ENCODE data around the gene VGLL4. TPM values are rescaled to one million over a fixed set of nuclear protein-coding genes. Genes with fewer than 3 reads are reported as not detected.
"Not testable (repeated sequence)": the region's sequence is repeated elsewhere in the genome, so short reads cannot be mapped to it uniquely, and the experiment has no call there.

VGLL4 gene
- total RNA-seq, 2 experiments from 2014 or later, result 24.4 to 24.9 TPM

DNA sequence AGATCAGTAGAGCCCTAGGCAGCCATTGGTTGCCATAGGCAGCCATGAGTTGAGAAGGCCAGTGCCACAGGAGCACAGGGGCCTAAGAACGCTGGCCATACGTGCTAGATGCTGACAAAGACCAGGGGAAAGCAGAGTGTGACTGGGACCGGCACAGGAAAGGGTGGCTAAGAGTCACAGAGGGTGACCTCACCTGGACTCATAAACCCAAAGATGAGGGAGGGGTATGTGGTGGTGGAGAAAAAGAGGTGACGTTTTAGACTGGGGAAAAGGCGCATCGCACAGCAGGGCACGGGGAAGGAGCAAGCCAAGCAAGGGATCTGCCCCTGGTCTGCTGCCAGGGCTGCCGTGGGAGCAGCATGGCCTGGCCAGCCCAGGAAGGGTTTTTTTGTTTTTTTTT lies 122.5 kb downstream of the VGLL4 start:
- intact Hi-C loops (cut with DNase I, micrococcal nuclease), result no loop called here
- Mint-ChIP-seq H3K4me3 (no peak overlapping the region), H3K27me3 (no peaks in the 10 kb centered on the region), H3K9me3 (ENCODE audit: low read depth) (no peaks in the 10 kb centered on the region), H3K4me1 (no peaks in the 10 kb centered on the region), H3K27ac (no peak overlapping the region), H3K36me3 (ENCODE audit: low read depth) (no peaks in the 10 kb centered on the region)
- ATAC-seq (no peak), DNase-seq (no peak)
- CTCF ChIA-PET, result no interaction called here
- POLR2A ChIA-PET, result no interaction called here

GRCh38 chr3:11517601-11518000 lies 126.1 kb downstream of the VGLL4 start:
- ChIA-PET CTCF (no interaction called here), POLR2A (no interaction called here)
- no peak for ATAC-seq
- H3K36me3 Mint-ChIP-seq (ENCODE audit: low read depth), result peaks cover 2% of the 10 kb centered on the region
- no peak overlapping the region for H3K4me3 Mint-ChIP-seq
- intact Hi-C loops (cut with DNase I, micrococcal nuclease), result no loop called here
- peaks cover 6% of the 10 kb centered on the region for H3K4me1 Mint-ChIP-seq
- H3K27ac Mint-ChIP-seq, result no peak overlapping the region
- H3K27me3 Mint-ChIP-seq, result no peaks in the 10 kb centered on the region
- H3K9me3 Mint-ChIP-seq (ENCODE audit: low read depth), result no peaks in the 10 kb centered on the region
- no peak for DNase-seq

GRCh38 chr3:11514191-11514821 lies 129.4 kb downstream of the VGLL4 start:
- Mint-ChIP-seq H3K4me1 (peaks cover 7% of the 10 kb centered on the region), H3K27ac (no peak overlapping the region), H3K27me3 (no peaks in the 10 kb centered on the region), H3K9me3 (ENCODE audit: low read depth) (no peaks in the 10 kb centered on the region), H3K4me3 (no peak overlapping the region), H3K36me3 (ENCODE audit: low read depth) (peaks cover 9% of the 10 kb centered on the region)
- intact Hi-C loops (cut with DNase I, micrococcal nuclease), result no loop called here
- DNase-seq (no peak), ATAC-seq (no peak)
- ChIA-PET CTCF (no interaction called here), POLR2A (interaction anchor here (0.6 kb wide), 1 partner anchor 189 kb away, joined by 4 read pairs; no protein-coding TSS in a partner anchor)

- ChIA-PET CTCF (no interaction called here), POLR2A (no interaction called here)
- intact Hi-C loops (cut with DNase I, micrococcal nuclease), result no loop called here
- Mint-ChIP-seq H3K4me1 (peaks cover 10% of the 10 kb centered on the region), H3K27ac (no peak overlapping the region), H3K9me3 (ENCODE audit: low read depth) (no peaks in the 10 kb centered on the region), H3K4me3 (no peak overlapping the region), H3K27me3 (no peaks in the 10 kb centered on the region), H3K36me3 (ENCODE audit: low read depth) (peaks cover 9% of the 10 kb centered on the region)
- DNase-seq (no peak), ATAC-seq (no peak)
Observed at GRCh38 chr3:11513817-11514135, 129.9 kb downstream of the VGLL4 start.

GRCh38 chr3:11513125-11513816 lies 130.4 kb downstream of the VGLL4 start:
- intact Hi-C loops (cut with DNase I, micrococcal nuclease); CTCF ChIA-PET; H3K4me3 Mint-ChIP-seq: not testable (repeated sequence)

DNA sequence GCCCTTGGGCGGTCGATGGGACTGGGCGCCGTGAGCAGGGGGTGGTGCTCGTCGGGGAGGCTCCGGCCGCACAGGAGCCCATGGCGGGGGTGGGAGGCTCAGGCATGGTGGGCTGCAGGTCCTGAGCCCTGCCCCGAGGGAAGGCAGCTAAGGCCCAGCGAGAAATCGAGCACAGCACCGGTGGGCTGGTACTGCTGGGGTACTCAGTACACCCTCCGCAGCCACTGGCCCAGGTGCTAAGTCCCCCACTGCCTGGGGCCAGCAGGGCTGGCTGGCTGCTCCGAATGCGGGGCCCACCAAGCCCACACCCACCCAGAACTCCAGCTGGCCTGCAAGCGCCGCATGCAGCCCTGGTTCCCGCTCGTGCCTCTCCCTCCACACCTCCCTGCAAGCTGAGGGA lies 132.1 kb downstream of the VGLL4 start:
- H3K4me3 Mint-ChIP-seq, ATAC-seq, CTCF ChIA-PET: not testable (repeated sequence)

More at GRCh38 chr3:11513125-11513816, 130.4 kb downstream of the VGLL4 start:
- H3K27me3 Mint-ChIP-seq; DNase-seq; POLR2A ChIA-PET; H3K27ac Mint-ChIP-seq; H3K4me1 Mint-ChIP-seq; H3K36me3 Mint-ChIP-seq (ENCODE audit: low read depth); H3K9me3 Mint-ChIP-seq (ENCODE audit: low read depth); ATAC-seq: not testable (repeated sequence)

GRCh38 chr3:11510356-11510755 lies 133.4 kb downstream of the VGLL4 start:
- CTCF ChIA-PET, result no interaction called here

More for the DNA sequence above, 132.1 kb downstream of the VGLL4 start:
- POLR2A ChIA-PET; H3K27me3 Mint-ChIP-seq; H3K4me1 Mint-ChIP-seq; DNase-seq; intact Hi-C loops (cut with DNase I, micrococcal nuclease); H3K36me3 Mint-ChIP-seq (ENCODE audit: low read depth); H3K27ac Mint-ChIP-seq; H3K9me3 Mint-ChIP-seq (ENCODE audit: low read depth): not testable (repeated sequence)

DNA sequence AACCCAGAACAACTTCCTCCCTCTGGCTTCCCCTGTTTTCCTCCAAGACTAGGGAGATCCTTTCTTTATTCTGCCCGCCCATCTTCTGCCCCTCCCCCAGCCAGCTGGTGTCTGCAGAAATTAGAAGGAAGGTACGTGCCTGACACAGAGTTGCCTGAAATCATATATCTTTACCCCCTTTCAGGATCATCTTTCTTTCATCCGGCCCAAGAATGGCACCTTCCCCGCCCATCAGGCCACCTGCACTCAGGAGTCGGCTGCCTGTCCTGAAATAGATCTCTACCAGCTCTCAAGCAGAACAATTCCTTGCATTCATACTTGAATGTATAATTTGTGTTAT lies 133.7 kb downstream of the VGLL4 start:
- H3K9me3 Mint-ChIP-seq (ENCODE audit: low read depth), result no peaks in the 10 kb centered on the region
- DNase-seq (no peak), ATAC-seq (no peak)
- no peaks in the 10 kb centered on the region for H3K27me3 Mint-ChIP-seq
- H3K27ac Mint-ChIP-seq, result no peak overlapping the region
- intact Hi-C loops (cut with DNase I, micrococcal nuclease), result no loop called here
- H3K4me3 Mint-ChIP-seq, result no peak overlapping the region
- ChIA-PET POLR2A (no interaction called here), CTCF (no interaction called here)
- H3K36me3 Mint-ChIP-seq (ENCODE audit: low read depth), result peaks cover 9% of the 10 kb centered on the region
- peaks cover 10% of the 10 kb centered on the region for H3K4me1 Mint-ChIP-seq

More at GRCh38 chr3:11510356-11510755, 133.4 kb downstream of the VGLL4 start:
- Mint-ChIP-seq H3K27me3 (no peaks in the 10 kb centered on the region), H3K36me3 (ENCODE audit: low read depth) (peaks cover 9% of the 10 kb centered on the region), H3K27ac (no peak overlapping the region), H3K4me3 (no peak overlapping the region), H3K4me1 (peaks cover 10% of the 10 kb centered on the region), H3K9me3 (ENCODE audit: low read depth) (no peaks in the 10 kb centered on the region)
- intact Hi-C loops (cut with DNase I, micrococcal nuclease), result no loop called here
- DNase-seq, result no peak
- no peak for ATAC-seq
- POLR2A ChIA-PET, result no interaction called here

DNA sequence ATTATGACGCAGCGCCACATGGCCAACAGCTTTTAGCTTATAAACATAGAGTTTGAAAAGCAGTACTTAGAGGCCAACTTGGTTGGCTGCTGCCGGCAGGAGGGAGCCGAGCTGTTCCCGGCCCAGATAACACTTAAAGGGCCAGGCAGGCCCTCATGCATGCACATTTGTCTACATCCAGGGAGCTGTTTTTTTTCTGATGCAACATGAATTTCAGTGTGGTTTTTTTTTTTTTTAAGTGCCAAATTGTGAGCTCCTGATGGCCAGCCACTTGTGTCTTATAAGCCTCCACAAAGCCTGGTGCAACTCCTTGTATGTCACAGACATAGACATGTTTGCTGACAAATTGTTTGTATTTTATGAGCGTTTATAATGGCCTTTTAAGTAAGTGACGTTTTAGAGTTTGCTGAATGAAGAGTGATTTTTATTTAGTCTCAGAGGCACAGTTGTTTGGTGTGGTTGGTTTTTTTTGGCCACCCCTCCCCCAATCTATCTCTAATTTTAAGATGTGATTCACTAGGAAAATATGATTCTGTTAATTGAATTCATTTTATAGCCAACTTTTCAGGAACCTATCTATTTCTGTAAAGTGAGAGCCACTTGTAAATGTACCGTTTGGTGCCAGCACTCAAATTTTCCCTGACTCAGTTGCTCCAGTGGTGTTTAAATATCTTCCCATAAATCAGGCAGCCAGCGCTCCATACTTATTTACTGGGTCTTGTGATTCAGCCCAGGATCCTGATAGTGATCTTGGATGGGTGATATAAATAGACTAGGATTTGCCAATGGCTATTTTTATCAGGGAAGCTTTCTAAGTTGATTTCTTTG lies 134.3 kb downstream of the VGLL4 start:
- ATAC-seq, result no peak
- no peak overlapping the region for H3K4me3 Mint-ChIP-seq
- intact Hi-C loops (cut with DNase I, micrococcal nuclease), result no loop called here
- peaks cover 7% of the 10 kb centered on the region for H3K36me3 Mint-ChIP-seq (ENCODE audit: low read depth)
- ChIA-PET CTCF (interaction anchor here (0.6 kb wide), 1 partner anchor 314 kb away, joined by 3 read pairs; no protein-coding TSS in a partner anchor), POLR2A (no interaction called here)
- no peaks in the 10 kb centered on the region for H3K9me3 Mint-ChIP-seq (ENCODE audit: low read depth)
- no peaks in the 10 kb centered on the region for H3K27me3 Mint-ChIP-seq
- H3K27ac Mint-ChIP-seq, result no peak overlapping the region
- DNase-seq, result no peak
- peaks cover 8% of the 10 kb centered on the region for H3K4me1 Mint-ChIP-seq

- Mint-ChIP-seq H3K4me3 (no peak overlapping the region), H3K27ac (no peak overlapping the region), H3K36me3 (ENCODE audit: low read depth) (peaks cover 6% of the 10 kb centered on the region), H3K9me3 (ENCODE audit: low read depth) (no peaks in the 10 kb centered on the region), H3K27me3 (no peaks in the 10 kb centered on the region), H3K4me1 (peaks cover 4% of the 10 kb centered on the region)
- ChIA-PET POLR2A (interaction anchor here (0.6 kb wide), 1 partner anchor 32 kb away, joined by 3 read pairs; no protein-coding TSS in a partner anchor), CTCF (interaction anchor here (0.5 to 0.6 kb wide), 2 partner anchors 8 to 814 kb away, joined by 3 read pairs; no protein-coding TSS in a partner anchor)
- intact Hi-C loops (cut with DNase I, micrococcal nuclease), result no loop called here
- ATAC-seq (no peak), DNase-seq (no peak)
Observed at GRCh38 chr3:11508346-11509172, 135.2 kb downstream of the VGLL4 start.

DNA sequence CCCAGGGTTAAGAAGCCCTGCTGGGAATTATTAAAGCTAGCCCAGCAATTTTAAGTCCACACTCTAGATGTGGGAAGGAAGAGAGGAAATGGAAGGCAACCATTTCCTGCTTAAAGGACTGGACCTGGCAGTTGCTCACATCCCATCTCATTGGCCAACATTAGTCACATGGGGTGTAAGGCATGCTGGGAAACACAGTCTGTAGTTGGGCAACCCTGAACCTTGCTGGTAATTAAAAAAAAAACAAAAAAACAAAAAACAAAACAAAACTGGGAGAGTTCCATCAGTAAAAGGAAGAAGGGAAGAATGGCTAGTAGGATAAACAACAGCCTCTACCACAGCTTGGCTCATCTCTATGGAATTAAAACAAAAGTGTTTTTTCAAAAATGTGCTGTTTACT lies 136.0 kb downstream of the VGLL4 start:
- Mint-ChIP-seq H3K27me3 (no peaks in the 10 kb centered on the region), H3K9me3 (ENCODE audit: low read depth) (no peaks in the 10 kb centered on the region), H3K36me3 (ENCODE audit: low read depth) (peaks cover 6% of the 10 kb centered on the region), H3K4me3 (no peak overlapping the region), H3K27ac (no peak overlapping the region), H3K4me1 (peaks cover 4% of the 10 kb centered on the region)
- intact Hi-C loops (cut with DNase I, micrococcal nuclease), result no loop called here
- ChIA-PET POLR2A (no interaction called here), CTCF (no interaction called here)
- no peak for DNase-seq
- no peak for ATAC-seq
